Common myeloid progenitor, CD34-positive (primary cell): ENCODE measurements around the gene MKRN1.
"Not testable (repeated sequence)": the region's sequence is repeated elsewhere in the genome, so short reads cannot be mapped to it uniquely, and the experiment has no call there.

Source experiments
- CTCF ChIA-PET: fragments of 350-600 bp; sonication (Branson Sonifier 250); formaldehyde crosslinking; loops from one replicate; lab custom pipeline; 2021; ENCODE audit warnings: antibody characterized with exemption; lab: Charles Lee
- POLR2A ChIA-PET: fragments of 350-600 bp; sonication (Branson Sonifier 250); formaldehyde crosslinking; loops from one replicate; lab custom pipeline; 2021; ENCODE audit warnings: antibody characterized with exemption; lab: Charles Lee
- DNase-seq, 3 donors: peaks; one replicate each; pipeline versions ENCODE4 v3.0.0 to v3.0.0-alpha.2; 2013
- H3K27ac ChIP-seq, 2 experiments: 1 replicate in 1 of 2; 2 replicates in 1 of 2; pipeline ENCODE4 v1.7.0; 2013; ENCODE audit warnings: inconsistent platforms in 2 of 2, low read length in 2 of 2, mild to moderate bottlenecking in 2 of 2, low read depth in 1 of 2, moderate library complexity in 1 of 2; ENCODE audit not compliant: severe bottlenecking in 2 of 2, insufficient read depth in 1 of 2, poor library complexity in 1 of 2
- H3K27me3 ChIP-seq, 5 experiments: replicated peaks in 2 of 5; 1 replicate in 3 of 5; 2 replicates in 2 of 5; pipeline versions ENCODE4 v1.6.1 to v1.7.0; 2013; ENCODE audit warnings: low read length in 4 of 5, mild to moderate bottlenecking in 2 of 5, moderate library complexity in 2 of 5, inconsistent platforms in 1 of 5; ENCODE audit not compliant: insufficient read depth in 5 of 5, control insufficient read depth in 4 of 5
- H3K36me3 ChIP-seq, 4 experiments: 1 replicate in 2 of 4; 2 replicates in 2 of 4; pipeline versions ENCODE4 v1.6.1 to v1.7.0; 2013; ENCODE audit warnings: low read length in 3 of 4, control low read depth in 1 of 4, mild to moderate bottlenecking in 1 of 4; ENCODE audit not compliant: control insufficient read depth in 4 of 4, insufficient read depth in 4 of 4
- H3K4me1 ChIP-seq, 4 experiments: 1 replicate in 3 of 4; 2 replicates in 1 of 4; pipeline versions ENCODE4 v1.6.1 to v1.7.1; 2013; ENCODE audit warnings: low read length in 3 of 4, mild to moderate bottlenecking in 3 of 4, control low read depth in 1 of 4, inconsistent platforms in 1 of 4, moderate library complexity in 1 of 4; ENCODE audit not compliant: control insufficient read depth in 4 of 4, insufficient read depth in 4 of 4; ENCODE audit errors: control extremely low read depth in 1 of 4
- H3K4me3 ChIP-seq, 7 experiments: 1 replicate in 4 of 7; 2 replicates in 3 of 7; pipeline versions ENCODE4 v1.5.1 to v1.7.0; 2013; ENCODE audit warnings: mild to moderate bottlenecking in 7 of 7, low read length in 6 of 7, moderate library complexity in 6 of 7, inconsistent platforms in 2 of 7, low read depth in 2 of 7, control low read depth in 1 of 7; ENCODE audit not compliant: insufficient read depth in 4 of 7, control insufficient read depth in 1 of 7; ENCODE audit errors: extremely low read depth in 1 of 7
- H3K9me3 ChIP-seq, 5 experiments: 1 replicate in 4 of 5; 2 replicates in 1 of 5; pipeline versions ENCODE4 v1.6.1 to v1.7.1; 2013; ENCODE audit warnings: low read length in 4 of 5, mild to moderate bottlenecking in 2 of 5, inconsistent platforms in 1 of 5, low read depth in 1 of 5, moderate library complexity in 1 of 5; ENCODE audit not compliant: control insufficient read depth in 4 of 5, insufficient read depth in 2 of 5; ENCODE audit errors: control extremely low read depth in 1 of 5
- WGBS: methylation state at CpG from one replicate; pipeline ENCODE4 v1.1.5; 2013; ENCODE audit not compliant: insufficient coverage; 5-methylcytosine and 5-hydroxymethylcytosine counted together

Gene MKRN1

DNA sequence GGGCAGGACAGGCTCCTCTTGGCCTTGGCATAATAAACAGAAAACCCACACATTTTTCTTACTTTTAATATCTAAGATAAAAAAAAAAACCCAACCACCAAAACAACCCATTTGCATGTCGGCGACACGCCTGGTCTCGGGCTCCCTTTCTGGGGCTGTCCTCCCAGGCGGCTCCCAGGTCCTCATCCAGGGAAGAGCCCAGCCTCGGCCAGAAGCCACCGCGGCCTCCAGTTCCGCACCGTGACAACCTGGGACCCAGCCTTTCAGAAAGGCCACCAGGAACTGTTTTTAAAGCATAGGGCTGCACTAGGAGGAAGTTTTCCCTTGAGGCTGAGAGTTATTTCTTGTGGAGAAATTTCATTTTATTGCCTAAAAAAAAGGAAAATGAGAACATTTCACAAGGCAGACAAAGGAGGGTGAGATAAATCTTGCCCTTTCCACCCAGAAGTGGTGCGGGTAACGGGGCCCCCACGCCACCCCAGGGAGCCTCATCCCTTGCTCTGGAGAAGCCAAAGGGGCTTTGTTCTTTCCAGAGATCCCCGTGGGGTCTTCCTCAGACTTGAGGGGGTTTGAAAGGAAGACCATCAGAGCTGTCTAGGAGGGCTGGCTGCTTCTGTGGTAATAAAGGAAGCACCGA, 39.2 kb upstream of the MKRN1 start:
- H3K27me3 ChIP-seq = peaks cover 0 to 4% (median 0%) of the 10 kb centered on the region in 5 experiments
- no peaks in the 10 kb centered on the region for H3K36me3 ChIP-seq
- ChIA-PET CTCF (interaction anchor here (0.7 to 2.8 kb wide), 8 partner anchors 8 to 138 kb away, joined by 3 to 13 read pairs (median 3); partner anchors contain the start of gene MKRN1), POLR2A (no interaction called here)
- 88% methylated on average over 10 of the region's 15 CpGs for WGBS
- no peak for DNase-seq
- H3K27ac ChIP-seq = no peak overlapping the region
- H3K4me1 ChIP-seq = peaks cover 0 to 3% (median 2%) of the 10 kb centered on the region in 4 experiments
- H3K9me3 ChIP-seq = no peaks in the 10 kb centered on the region
- H3K4me3 ChIP-seq = no peak overlapping the region

DNA sequence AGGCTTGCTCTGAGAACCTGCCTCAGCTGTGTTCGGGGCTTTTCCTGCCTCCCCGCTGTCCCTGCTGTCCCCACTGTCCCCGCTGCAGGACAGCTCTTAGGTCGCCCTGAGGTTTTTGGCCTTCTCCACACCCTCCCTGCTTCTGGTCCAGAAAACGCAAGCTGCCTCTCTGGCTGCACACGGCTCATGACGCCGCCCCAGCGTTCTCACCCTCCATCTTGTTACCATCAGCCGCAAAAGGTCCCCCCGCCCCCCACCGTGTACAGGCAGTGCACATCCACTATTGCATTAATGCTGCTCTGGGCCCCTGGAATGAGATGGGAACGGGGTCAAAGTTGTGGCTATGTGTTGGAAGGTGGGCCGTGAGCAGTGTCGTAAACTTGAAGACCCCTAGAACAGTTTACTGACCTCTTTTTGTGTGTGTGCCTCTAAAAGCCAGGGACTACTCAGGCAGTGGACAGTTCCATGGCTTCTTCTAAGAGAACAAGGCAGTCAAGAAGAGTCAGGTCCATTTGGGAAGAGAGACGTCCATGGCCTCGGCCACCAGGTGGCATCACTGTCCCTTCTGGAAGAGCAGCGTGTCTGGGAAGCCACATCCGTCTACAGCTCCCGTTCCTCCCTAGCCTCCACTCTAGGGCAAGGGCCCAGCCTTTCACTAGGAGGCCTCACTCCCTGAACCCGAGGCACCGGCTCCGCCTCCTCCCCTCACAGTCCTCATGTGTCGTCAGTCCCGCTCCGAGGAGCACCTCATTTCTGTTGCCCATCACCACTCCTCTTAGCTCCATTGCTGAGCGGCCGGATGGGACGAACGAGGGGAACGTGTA, 38.5 kb upstream of the MKRN1 start:
- Histone ChIP-seq H3K4me3 (no peak overlapping the region), H3K27me3 (peaks cover 0 to 4% (median 0%) of the 10 kb centered on the region in 5 experiments), H3K9me3 (no peaks in the 10 kb centered on the region), H3K36me3 (no peaks in the 10 kb centered on the region), H3K4me1 (peaks cover 0 to 3% (median 2%) of the 10 kb centered on the region in 4 experiments), H3K27ac (no peak overlapping the region)
- WGBS = 42% methylated on average over 16 of the region's 31 CpGs
- peak; percentile 64 to 70 (median 68) for DNase-seq
- ChIA-PET CTCF (interaction anchor here (0.7 to 2.8 kb wide), 10 partner anchors 9 to 139 kb away, joined by 3 to 13 read pairs (median 3); partner anchors contain the start of gene MKRN1), POLR2A (no interaction called here)

DNA sequence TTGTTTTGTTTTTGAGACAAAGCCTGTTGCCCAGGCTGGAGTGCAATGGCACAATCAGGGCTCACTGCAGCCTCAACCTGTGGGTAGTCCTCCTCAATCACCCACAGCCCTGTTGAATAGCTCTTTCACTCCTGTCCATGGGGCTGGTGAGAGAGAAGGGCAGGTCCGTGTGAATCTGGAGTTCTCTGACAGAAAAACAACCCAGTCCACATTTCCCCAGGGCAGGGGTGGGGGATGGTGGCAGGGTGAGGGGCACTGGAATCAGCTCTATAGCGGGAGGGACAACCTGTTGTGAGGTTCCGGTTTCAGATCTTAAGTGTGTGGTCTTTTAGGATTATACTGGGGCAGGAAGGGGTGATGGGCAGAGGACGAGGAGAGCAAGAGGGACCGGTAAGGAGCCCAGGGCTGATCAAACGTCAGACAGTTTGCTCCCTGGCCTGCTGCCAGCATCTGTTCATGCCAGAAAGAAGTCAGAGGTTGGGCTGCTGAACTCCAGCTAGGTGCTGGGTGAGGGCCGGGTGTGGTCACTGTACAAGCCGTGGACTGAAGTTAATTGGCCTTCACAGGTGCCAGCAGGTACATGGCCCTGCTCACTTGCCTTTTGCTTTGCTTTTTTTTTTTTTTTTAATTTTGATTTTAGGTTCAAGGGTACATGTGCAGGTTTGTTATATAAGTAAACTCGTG, 33.2 kb upstream of the MKRN1 start:
- POLR2A ChIA-PET = no interaction called here
- Histone ChIP-seq H3K9me3 (no peaks in the 10 kb centered on the region), H3K27me3 (no peaks in the 10 kb centered on the region), H3K27ac (no peak overlapping the region), H3K4me3 (no peak overlapping the region), H3K36me3 (no peaks in the 10 kb centered on the region), H3K4me1 (peaks cover 0 to 8% (median 0%) of the 10 kb centered on the region in 4 experiments)
- DNase-seq = peak in 2 of 3 donors; percentile 43 to 54
- CTCF ChIA-PET = no interaction called here
- WGBS = 53% methylated on average over 7 of the region's 9 CpGs

DNA sequence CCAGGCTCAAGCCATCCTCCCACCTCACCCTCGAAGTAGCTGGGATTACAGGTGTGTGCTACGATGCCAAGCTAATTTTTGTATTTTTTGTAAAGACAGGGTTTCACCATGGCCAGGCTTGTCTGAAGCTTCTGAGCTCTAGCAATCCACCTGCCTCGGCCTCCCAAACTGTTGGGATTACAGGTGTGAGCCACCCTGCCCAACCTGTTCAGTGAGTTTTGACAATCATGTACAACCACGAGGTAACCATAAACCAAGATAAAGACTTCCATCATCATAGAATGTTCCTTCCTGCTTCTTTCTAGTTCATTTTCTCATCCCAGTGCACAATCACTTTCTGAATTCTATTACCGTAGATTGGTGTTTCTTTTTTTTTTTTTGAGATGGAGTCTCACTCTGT, 30.5 kb upstream of the MKRN1 start:
- CTCF ChIA-PET = interaction anchor here (0.6 kb wide), 1 partner anchor 8 kb away, joined by 3 read pairs; no protein-coding TSS in a partner anchor

DNA sequence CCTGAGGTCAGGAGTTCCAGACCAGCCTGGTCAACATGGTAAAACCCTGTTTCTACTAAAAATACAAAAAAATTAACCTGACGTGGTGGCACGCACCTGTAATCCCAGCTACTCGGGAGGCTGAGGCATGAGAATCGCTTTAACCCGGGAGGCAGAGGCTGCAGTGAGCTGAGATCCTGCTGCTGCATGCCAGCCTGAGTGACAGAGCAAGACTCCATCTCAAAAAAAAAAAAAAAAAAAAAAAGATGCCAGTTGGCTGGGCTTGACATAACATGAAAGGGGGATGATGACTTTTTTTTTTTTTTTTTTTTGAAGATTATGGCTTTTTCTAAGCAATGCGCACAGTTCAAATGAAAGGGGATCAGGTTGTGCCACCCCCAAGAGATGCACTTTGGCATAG, 28.3 kb upstream of the MKRN1 start:
- H3K36me3 ChIP-seq, H3K27me3 ChIP-seq, POLR2A ChIA-PET, H3K9me3 ChIP-seq: not testable (repeated sequence)
- WGBS = 100% methylated on average over 3 of the region's 6 CpGs
- peak in 1 of 3 donors; percentile 18 for DNase-seq
- Histone ChIP-seq H3K4me1 (peaks cover 0 to 17% (median 0%) of the 10 kb centered on the region in 4 experiments), H3K4me3 (peak overlapping the region in 1 of 7 experiments; percentile 33), H3K27ac (peak overlapping the region in 1 of 2 experiments; percentile 76)
- CTCF ChIA-PET = interaction anchor here (1.6 to 2.0 kb wide), 2 partner anchors 10 kb away, joined by 6 to 9 read pairs; no protein-coding TSS in a partner anchor

More for the DNA sequence above, 30.5 kb upstream of the MKRN1 start:
- H3K4me1 ChIP-seq = peaks cover 0 to 18% (median 0%) of the 10 kb centered on the region in 4 experiments
- H3K4me3 ChIP-seq = no peak overlapping the region
- WGBS = 79% methylated on average over 2 of the region's 5 CpGs
- no peaks in the 10 kb centered on the region for H3K9me3 ChIP-seq
- POLR2A ChIA-PET = no interaction called here
- H3K27ac ChIP-seq = no peak overlapping the region
- H3K36me3 ChIP-seq = no peaks in the 10 kb centered on the region
- H3K27me3 ChIP-seq = no peaks in the 10 kb centered on the region
- DNase-seq = no peak

DNA sequence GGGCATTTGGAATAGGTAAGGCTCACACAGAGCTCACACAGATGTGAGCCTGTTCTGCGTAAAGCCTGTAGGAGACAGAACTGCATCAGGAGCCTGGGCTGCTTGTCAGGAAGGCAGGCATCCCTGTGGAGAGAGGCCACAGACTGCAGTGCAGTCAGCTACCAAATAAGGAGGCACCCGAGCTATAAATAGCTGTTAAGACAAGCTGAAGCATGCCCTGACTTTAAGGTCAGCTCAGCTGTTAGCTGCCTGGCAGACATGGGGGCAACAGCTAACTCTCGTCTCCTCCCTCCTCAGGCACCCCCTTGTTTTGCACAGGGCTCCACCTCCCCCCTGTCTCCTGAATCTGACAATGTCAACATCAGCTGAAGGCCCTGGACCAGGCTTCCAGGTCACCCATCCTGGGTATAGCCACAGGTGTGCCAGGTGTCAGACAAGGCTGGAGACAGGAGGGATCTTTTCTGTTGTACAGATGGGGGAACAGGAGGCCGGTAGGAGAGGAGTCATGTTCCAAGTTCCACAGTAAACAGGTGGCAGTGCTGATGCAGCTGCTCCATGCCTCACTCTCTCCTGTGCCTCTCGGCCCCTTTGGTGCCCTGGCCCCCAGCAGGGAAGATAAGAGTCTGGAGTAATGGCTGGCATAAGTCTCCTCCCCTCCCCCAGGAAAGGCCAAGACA, 27.6 kb upstream of the MKRN1 start:
- WGBS = 71% methylated on average over 4 of the region's 5 CpGs
- Histone ChIP-seq H3K4me3 (no peak overlapping the region), H3K27ac (no peak overlapping the region), H3K36me3 (no peaks in the 10 kb centered on the region), H3K4me1 (peaks cover 0 to 14% (median 0%) of the 10 kb centered on the region in 4 experiments), H3K9me3 (no peaks in the 10 kb centered on the region), H3K27me3 (no peaks in the 10 kb centered on the region)
- ChIA-PET POLR2A (no interaction called here), CTCF (interaction anchor here (1.2 to 2.0 kb wide), 2 partner anchors 10 to 24 kb away, joined by 4 to 9 read pairs; no protein-coding TSS in a partner anchor)
- DNase-seq = no peak
